ENCODE data around the gene PDZD7.
"Not testable (repeated sequence)": the region's sequence is repeated elsewhere in the genome, so short reads cannot be mapped to it uniquely, and the experiment has no call there.

Gene PDZD7

DNA sequence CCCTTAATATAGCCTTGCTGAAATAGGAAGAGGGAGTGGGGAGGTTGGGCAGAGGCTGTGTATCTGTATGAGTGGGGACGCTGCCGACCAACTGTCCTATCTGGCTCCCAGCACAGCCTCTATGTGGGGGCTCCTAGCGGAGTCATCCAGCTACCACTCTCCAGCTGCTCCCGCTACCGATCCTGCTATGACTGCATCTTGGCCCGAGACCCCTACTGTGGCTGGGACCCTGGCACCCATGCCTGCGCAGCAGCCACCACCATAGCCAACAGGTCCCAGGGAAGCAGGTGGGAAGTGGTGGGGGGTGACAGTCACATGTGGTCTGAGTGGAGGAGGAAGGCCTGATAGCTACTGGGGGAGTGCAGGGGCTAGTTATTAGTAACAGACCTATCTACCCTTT is 50.2 kb downstream of the PDZD7 start:
- no peak for DNase-seq

GRCh38 chr10:100980311-100980710 is 50.6 kb downstream of the PDZD7 start:
- DNase-seq: no peak

DNA sequence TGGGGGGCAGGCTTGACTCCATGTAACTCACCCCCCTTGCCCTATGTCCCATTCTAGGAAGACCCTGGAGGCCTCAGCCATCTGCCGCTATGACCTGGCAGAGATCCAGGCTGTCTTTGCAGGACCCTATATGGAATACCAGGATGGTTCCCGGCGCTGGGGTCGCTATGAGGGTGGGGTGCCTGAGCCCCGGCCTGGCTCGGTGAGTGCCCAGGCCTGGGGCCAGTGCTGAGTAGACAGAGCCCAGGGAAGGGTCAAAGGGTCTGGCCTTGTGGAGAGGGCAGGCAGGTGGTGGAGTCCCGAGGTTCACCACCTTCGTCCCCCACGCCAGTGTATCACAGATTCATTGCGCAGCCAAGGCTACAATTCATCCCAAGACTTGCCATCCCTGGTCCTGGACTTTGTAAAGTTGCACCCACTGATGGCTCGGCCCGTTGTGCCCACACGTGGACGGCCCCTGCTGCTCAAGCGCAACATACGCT is 51.1 kb downstream of the PDZD7 start:
- no peak for DNase-seq

DNA sequence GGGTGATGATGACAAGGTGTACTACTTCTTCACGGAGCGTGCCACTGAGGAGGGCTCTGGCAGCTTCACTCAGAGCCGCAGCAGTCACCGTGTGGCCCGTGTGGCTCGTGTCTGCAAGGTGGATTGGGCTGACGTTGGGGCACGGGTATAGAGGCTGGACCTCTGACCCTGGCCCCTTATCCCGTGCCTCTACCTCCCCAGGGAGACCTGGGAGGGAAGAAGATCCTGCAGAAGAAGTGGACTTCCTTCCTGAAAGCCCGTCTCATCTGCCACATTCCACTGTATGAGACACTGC is 52.1 kb downstream of the PDZD7 start:
- DNase-seq: no peak

DNA sequence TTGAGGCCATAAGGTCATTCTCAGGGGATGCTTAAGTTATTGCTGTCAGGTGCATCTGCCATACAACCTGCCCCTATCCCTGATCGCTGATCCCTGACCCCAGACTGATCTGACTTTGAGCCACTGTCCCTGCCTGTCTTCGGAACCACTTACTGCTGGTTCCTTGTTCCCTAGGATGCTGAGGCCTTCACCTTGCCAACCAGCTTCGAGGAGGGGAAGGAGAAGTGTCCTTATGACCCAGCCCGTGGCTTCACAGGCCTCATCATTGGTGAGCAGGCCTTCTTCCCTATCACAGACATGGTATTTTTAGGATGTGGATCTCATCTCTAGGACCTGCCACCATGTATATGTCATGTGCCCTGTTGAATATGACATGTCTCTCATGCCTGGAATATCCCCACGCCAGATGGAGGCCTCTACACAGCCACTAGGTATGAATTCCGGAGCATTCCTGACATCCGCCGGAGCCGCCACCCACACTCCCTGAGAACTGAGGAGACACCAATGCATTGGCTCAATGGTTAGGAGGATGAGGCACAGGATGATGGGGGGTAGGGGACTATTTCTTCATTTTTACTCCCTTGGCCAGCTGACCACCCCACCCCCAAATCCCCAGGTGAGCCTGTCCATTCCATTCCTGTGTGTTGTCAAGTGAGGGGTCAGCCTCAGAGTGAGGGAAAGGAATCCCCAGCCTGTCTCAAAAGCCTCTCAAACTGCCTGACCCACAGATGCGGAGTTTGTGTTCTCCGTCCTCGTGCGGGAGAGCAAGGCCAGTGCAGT is 52.6 kb downstream of the PDZD7 start:
- DNase-seq: no peak

DNA sequence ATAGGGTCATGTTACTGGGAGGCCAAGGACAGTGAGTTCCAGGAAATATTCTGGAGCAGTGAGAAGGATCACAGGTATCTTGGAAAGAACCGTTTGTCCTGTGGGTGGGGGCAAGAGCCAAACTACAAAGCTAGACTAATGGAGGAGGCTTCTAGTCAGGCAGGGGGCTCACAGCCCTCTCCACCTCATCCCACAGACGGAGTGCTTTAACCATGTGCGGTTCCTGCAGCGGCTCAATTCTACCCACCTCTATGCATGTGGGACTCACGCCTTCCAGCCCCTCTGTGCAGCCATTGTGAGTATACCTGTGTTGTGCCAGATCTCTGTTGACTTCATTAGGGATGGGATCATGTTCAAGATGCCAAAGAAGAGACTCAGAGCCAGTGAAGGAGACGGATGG is 53.5 kb downstream of the PDZD7 start:
- DNase-seq: no peak

- no peak for DNase-seq
These were observed 54.0 kb downstream of the PDZD7 start for GRCh38 chr10:100976906-100977305.

GRCh38 chr10:100975397-100975796 is 55.5 kb downstream of the PDZD7 start:
- DNase-seq: not testable (repeated sequence)

DNA sequence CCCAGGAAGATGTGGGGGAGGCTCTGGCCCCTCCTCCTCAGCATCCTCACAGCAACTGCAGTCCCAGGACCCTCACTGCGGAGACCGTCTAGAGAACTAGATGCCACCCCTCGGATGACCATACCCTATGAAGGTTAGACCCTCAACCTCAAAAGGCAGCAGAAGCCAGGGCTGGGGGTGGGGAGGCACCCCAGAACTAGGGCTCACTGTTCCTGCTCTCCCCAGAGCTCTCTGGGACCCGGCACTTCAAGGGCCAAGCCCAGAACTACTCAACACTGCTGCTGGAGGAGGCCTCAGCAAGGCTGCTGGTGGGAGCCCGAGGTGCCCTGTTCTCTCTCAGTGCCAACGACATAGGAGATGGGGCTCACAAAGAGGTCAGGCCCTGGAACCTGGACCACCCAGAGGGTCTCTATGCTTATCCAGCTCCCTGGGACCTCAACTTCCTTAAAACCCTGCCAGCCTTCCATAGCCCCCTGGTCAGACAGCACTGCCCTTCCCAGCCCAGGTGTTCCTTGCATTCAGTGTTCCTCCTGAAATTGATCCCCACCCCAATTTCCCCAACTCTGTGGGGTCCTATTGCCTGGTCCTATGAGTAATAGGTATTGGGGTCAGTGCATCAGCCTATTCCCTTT is 57.9 kb downstream of the PDZD7 start:
- DNase-seq: no peak

GRCh38 chr10:100972115-100972903 is 58.6 kb downstream of the PDZD7 start:
- DNase-seq: no peak

DNA sequence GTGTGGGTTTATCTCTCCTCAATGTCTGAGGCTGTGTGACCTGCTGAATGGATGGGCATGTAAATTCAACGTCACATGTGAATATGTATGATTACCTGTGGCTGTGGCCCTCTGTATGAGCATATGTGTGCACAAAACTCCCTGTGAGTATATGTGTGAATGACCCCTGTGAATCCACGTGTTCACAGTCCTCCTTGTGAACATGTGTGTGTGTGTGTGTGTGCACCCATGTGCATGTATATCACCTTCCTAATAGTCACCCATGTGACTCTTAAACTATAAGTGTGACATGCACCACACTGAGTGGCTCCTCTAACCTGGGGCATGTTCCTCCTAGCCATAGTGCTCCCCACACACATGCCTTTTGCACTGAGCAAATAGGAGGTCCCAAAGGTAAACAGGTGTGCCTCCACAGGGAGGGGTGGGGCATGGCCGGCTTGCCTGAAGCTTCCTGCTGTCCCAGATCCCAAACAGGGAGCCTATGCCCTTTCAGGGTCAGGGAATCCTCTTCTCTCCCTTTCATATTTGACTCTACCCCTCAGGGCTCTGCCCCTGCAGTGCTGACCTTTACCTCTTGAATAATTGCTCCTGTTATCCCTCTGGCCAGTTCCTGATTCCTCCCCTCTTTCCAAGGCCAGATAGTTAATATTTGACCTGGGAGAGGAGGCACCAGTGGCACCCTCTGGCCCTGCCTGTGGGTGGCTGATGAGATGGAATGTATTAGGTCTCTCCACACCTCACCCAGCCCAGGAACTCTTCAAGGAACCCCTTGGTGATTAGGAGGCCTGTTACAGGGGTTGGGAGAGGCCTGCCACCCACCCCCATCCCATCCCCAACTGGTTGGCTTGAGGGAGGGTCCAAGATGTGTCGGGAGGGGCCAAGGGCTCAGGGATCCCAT is 59.8 kb downstream of the PDZD7 start:
- DNase-seq: no peak

- no peak for DNase-seq
These were observed 60.6 kb downstream of the PDZD7 start for GRCh38 chr10:100970076-100970913.

GRCh38 chr10:100969187-100970075 is 61.5 kb downstream of the PDZD7 start, which contains the start of gene SEMA4G:
TSS of gene SEMA4G (plus strand) at chr10:100969504. CDS start at chr10:100972913, 3,409 bp downstream.
- peak in 1 of 2 experiments; percentile 19 for DNase-seq

GRCh38 chr10:100968863-100969186 is 62.1 kb downstream of the PDZD7 start:
- DNase-seq: no peak

DNA sequence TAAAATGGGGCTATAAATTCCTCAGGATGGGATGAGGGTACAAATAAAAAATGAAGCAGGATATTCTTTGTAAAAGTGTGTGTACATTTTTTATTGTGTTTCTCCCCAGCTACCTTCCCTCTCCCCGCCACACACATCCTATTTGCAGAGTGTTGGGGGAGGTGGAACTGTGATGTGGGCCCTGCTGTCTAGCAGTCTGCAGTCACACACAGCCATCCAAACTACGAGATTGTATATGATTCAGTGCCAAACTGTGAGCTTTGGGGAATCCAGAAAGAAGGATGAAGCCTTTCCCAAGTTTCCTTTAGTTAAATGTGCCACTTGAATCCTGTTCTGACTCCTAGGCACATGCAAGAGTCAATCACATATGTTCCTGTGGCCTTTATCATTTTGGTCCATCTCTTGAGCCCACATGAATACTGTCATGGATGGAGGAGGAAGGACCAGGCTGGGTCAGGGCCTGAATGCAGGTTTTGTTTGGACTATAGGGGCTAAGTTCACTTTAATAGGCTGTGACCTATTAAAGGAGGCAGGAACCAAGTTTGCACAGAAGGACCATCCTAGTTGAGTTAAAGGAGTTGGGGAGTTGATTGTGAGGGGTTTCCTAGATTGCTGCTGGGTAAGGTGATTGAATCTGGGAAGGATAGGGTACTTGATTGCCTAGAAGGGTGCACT is 62.7 kb downstream of the PDZD7 start:
- no peak for DNase-seq

GRCh38 chr10:100967332-100967731 is 63.6 kb downstream of the PDZD7 start:
- no peak for DNase-seq

DNA sequence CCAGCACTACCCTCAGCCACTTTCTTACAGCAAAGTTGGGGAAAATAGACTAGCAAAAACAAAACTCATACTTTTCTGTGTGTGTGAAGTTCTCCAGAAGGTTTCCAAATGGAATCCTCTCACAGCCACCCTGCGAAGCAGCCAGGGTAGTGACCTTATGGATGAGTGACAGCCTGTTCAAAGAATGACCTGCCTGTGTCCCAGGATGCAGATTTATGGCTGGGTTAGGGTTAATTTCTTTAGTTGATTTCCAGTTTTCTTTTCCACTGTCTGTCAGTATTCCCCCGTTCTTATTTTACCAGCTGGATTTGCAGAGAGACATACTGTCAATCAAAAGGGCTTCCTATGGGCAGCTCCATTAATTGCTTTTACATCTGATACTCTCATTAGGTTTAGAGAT is 64.0 kb downstream of the PDZD7 start:
- no peak for DNase-seq

GRCh38 chr10:100965820-100966219 is 65.1 kb downstream of the PDZD7 start:
- no peak for DNase-seq

GRCh38 chr10:100963826-100964225 is 67.1 kb downstream of the PDZD7 start:
- DNase-seq: no peak
